ENCODE data around the gene SUMO1. TPM values are rescaled to one million over a fixed set of nuclear protein-coding genes. Genes with fewer than 3 reads are reported as not detected.

The SUMO1 gene
- total RNA-seq, 2 donors from 2014 or later: 5.6 to 43.8 TPM

DNA sequence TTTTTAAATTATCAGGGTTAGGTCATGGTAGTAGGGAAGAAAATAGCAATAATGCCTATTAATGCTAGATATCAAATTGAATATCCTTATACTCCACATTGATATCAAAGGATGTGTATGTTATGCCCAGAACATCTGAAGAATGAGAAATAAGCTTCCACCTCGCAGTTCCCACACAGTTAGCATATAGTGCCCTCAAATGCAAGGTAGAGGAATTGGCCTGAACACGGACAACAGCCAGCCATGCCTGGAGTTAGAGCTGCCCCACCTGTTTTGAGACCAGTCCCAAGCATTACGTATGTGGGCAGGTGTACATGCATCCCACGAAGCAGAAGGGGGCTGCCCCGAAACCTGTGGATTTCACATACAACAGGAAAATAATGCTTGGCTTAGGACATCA, 79.6 kb downstream of the SUMO1 start:
- ATAC-seq (no peak), DNase-seq (no peak)
- intact Hi-C loops (cut with DNase I): no loop called here
- 41 to 55% methylated on average over 5 of the region's 5 CpGs for WGBS, 2 donors
- no peaks in the 10 kb centered on the region for H3K36me3 ChIP-seq (replicated peaks in 1 of 2; ENCODE audit: insufficient read depth in 1 of 2, low read depth in 2 of 2)
- H3K9me3 ChIP-seq: no peaks in the 10 kb centered on the region
- H3K4me1 ChIP-seq: no peaks in the 10 kb centered on the region
- H3K4me3 ChIP-seq: no peak overlapping the region
- H3K27ac ChIP-seq: no peak overlapping the region
- TF ChIP-seq POLR2A (IDR thresholded peaks at IDR 0.05): no peak
- TF ChIP-seq, protein P1, sequence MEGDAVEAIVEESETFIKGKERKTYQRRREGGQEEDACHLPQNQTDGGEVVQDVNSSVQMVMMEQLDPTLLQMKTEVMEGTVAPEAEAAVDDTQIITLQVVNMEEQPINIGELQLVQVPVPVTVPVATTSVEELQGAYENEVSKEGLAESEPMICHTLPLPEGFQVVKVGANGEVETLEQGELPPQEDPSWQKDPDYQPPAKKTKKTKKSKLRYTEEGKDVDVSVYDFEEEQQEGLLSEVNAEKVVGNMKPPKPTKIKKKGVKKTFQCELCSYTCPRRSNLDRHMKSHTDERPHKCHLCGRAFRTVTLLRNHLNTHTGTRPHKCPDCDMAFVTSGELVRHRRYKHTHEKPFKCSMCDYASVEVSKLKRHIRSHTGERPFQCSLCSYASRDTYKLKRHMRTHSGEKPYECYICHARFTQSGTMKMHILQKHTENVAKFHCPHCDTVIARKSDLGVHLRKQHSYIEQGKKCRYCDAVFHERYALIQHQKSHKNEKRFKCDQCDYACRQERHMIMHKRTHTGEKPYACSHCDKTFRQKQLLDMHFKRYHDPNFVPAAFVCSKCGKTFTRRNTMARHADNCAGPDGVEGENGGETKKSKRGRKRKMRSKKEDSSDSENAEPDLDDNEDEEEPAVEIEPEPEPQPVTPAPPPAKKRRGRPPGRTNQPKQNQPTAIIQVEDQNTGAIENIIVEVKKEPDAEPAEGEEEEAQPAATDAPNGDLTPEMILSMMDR (IDR thresholded peaks at IDR 0.05): no peak
- no peaks in the 10 kb centered on the region for H3K27me3 ChIP-seq

DNA sequence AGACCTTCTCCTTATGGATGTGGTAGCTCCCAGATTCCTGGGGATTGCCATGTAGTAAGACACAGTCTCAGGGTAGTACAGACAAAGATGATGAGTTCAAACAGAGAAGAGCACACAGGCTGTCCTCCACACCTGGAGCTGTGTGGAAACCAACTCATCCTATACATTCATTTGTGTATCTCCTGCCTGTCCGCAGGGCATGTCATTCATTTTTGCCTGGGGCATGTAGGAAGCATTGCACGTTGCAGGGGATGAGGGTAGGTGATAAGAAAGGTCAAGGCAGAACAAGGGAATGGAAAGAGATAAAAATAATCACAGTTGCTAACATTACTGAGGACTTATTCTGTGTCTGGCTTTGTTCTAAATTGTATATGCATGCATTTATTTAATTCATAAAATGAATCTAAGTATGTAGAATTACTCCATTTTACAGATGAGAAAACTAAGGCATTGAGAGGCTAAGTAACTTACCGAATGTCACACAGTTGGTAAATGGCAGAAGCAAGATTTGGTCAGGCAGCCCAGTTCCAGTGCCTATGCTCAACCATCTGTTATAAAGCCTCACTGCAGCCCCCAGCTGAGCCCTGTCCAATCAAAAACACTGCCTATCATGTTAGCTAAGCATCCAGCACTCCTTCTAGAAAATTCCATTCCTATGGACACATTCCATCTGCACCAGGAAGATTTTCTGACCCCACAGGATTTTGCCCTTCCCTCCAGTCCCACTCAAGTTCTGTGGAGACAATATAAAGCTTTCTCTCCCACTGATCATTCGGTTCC, 81.0 kb downstream of the SUMO1 start:
- intact Hi-C loops (cut with DNase I): no loop called here
- Histone ChIP-seq H3K4me3 (no peak overlapping the region), H3K36me3 (replicated peaks in 1 of 2; ENCODE audit: insufficient read depth in 1 of 2, low read depth in 2 of 2) (no peaks in the 10 kb centered on the region), H3K9me3 (no peaks in the 10 kb centered on the region), H3K27me3 (no peaks in the 10 kb centered on the region), H3K27ac (no peak overlapping the region), H3K4me1 (no peaks in the 10 kb centered on the region)
- 50 to 52% methylated on average over 4 of the region's 4 CpGs for WGBS, 2 donors
- ATAC-seq: no peak
- no peak for DNase-seq
- TF ChIP-seq, protein P1 (IDR thresholded peaks at IDR 0.05): no peak
- no peak for TF ChIP-seq POLR2A (IDR thresholded peaks at IDR 0.05)

Small RNA genes within 50 kb of the gene (small RNA-seq; reads per million reads assigned to genes)
- gene AC079354.2: not detected
- gene RF00575: not detected
- 38.2 reads per million, percentile 95 among the genes with 10 or more reads in this experiment for gene SNORD70

Other genes starting within 250 kb of the SUMO1 start
- gene FZD7, start 204.7 kb downstream of the SUMO1 start, total RNA-seq: 1 to 10 TPM in 1 of 2 donors, under 1 TPM in 1; 0.66 to 2.9 TPM
- not detected for gene KIAA2012, start 165.3 kb downstream of the SUMO1 start, total RNA-seq
- gene NOP58, start 27.2 kb upstream of the SUMO1 start, total RNA-seq: 10 to 100 TPM; 70.2 to 93.4 TPM
- gene BMPR2, start 137.7 kb upstream of the SUMO1 start, total RNA-seq: 10 to 100 TPM; 13.7 to 26.7 TPM

Data from body of pancreas (tissue), 4 donors.